Keratinocyte (primary cell): Measurements from ENCODE around the gene SLC25A15.
"Not testable (repeated sequence)": the region's sequence is repeated elsewhere in the genome, so short reads cannot be mapped to it uniquely, and the experiment has no call there.

Source experiments
- CTCF ChIP-seq, 3 experiments: IDR thresholded peaks in 1 of 3; conservative IDR thresholded peaks in 1 of 3; optimal IDR thresholded peaks in 1 of 3; 2 replicates in 2 of 3; 3 replicates in 1 of 3; pipeline versions ENCODE3 to v1.5.1; 2011; ENCODE audit warnings: low read length in 3 of 3, mild to moderate bottlenecking in 3 of 3, moderate library complexity in 2 of 3, control low read depth in 1 of 3, inconsistent platforms in 1 of 3; ENCODE audit not compliant: insufficient read depth in 2 of 3; ENCODE audit errors: extremely low read depth in 1 of 3
- EZH2 ChIP-seq: IDR thresholded peaks from one replicate; pipeline ENCODE4 v1.6.1; 2012; ENCODE audit warnings: inconsistent platforms, mild to moderate bottlenecking, low read length, moderate library complexity

GRCh38 chr13:40788540-40789274 is 704 bp upstream of the SLC25A15 start:
- TF ChIP-seq CTCF (optimal IDR thresholded peaks at IDR 0.05 in 1 of 3, IDR thresholded peaks at IDR 0.05 in 1 of 3, conservative IDR thresholded peaks at IDR 0.05 in 1 of 3; ENCODE audit: extremely low read depth in 1 of 3, insufficient read depth in 2 of 3, low read length in 3 of 3); EZH2: not testable (repeated sequence)
